Ascending aorta (tissue), 2 donors: ENCODE data around the gene ARMS2. TPM values are rescaled to one million over a fixed set of nuclear protein-coding genes. Genes with fewer than 3 reads are reported as not detected.

Source experiments
- DNase-seq, 2 donors: peaks; one replicate each; pipeline ENCODE4 v3.0.0-alpha.2; 2019; ENCODE audit warnings: low spot score in 2 of 2
- H3K27ac ChIP-seq, 2 donors: fragments of 200-600 bp; sonication (generic); one replicate each; pipeline ENCODE4 v1.5.1; 2016 to 2017; ENCODE audit warnings: mild to moderate bottlenecking in 1 of 2
- H3K27me3 ChIP-seq: fragments of 200-600 bp; sonication (generic); one replicate; pipeline ENCODE4 v1.5.1; 2017
- H3K36me3 ChIP-seq, 2 donors: fragments of 200-600 bp; sonication (generic); one replicate each; pipeline ENCODE4 v1.5.1; 2016
- H3K4me1 ChIP-seq, 2 donors: fragments of 200-600 bp; sonication (generic); one replicate each; pipeline ENCODE4 v1.5.1; 2016 to 2017; ENCODE audit warnings: mild to moderate bottlenecking in 1 of 2
- H3K4me3 ChIP-seq, 2 donors: fragments of 200-600 bp; sonication (generic); one replicate each; pipeline ENCODE4 v1.5.1; 2016 to 2017; ENCODE audit warnings: mild to moderate bottlenecking in 1 of 2
- H3K9me3 ChIP-seq, 2 donors: fragments of 200-600 bp; sonication (generic); one replicate each; pipeline ENCODE4 v1.5.1; 2016
- CTCF ChIP-seq, 3 experiments: fragments of 200-600 bp in 2 of 3; fragments of 450-650 bp in 1 of 3; sonication (generic) in 2 of 3; IDR thresholded peaks; one replicate each; pipeline ENCODE4 v1.5.1; 2016 to 2019; ENCODE audit warnings: antibody characterized with exemption in 3 of 3, mild to moderate bottlenecking in 1 of 3, moderate library complexity in 1 of 3
- intact Hi-C: fragments of 100-400 bp; cut with DNase I; formaldehyde crosslinking; loops from one replicate; pipeline ENCODE4 v1.15.1; 2023
- total RNA-seq: library from RNA; depleted of rRNA; stranded (reverse); fragments of >200 nt; gene quantifications from one replicate; pipeline ENCODE4 v1.1.0, GENCODE V29; 2016

The ARMS2 gene
- total RNA-seq, 1 donor from 2014 or later, result not detected

- Histone ChIP-seq H3K36me3 (no peaks in the 10 kb centered on the region), H3K4me1 (peaks cover 0 to 2% of the 10 kb centered on the region in 2 donors), H3K9me3 (no peaks in the 10 kb centered on the region), H3K27ac (no peak overlapping the region), H3K27me3 (no peaks in the 10 kb centered on the region), H3K4me3 (no peak overlapping the region)
- intact Hi-C loops, result no loop called here
- DNase-seq, result no peak
- TF ChIP-seq CTCF (IDR thresholded peaks at IDR 0.05), result no peak
Observed at GRCh38 chr10:122445469-122445868, 9.0 kb upstream of the ARMS2 start.

- H3K9me3 ChIP-seq, result no peaks in the 10 kb centered on the region
- H3K27ac ChIP-seq, result no peak overlapping the region
- H3K27me3 ChIP-seq, result no peaks in the 10 kb centered on the region
- intact Hi-C loops, result no loop called here
- no peaks in the 10 kb centered on the region for H3K36me3 ChIP-seq
- no peak for DNase-seq
- peaks cover 0 to 2% of the 10 kb centered on the region in 2 donors for H3K4me1 ChIP-seq
- TF ChIP-seq CTCF (IDR thresholded peaks at IDR 0.05), result no peak
- no peak overlapping the region for H3K4me3 ChIP-seq
Observed at GRCh38 chr10:122445904-122446303, 8.5 kb upstream of the ARMS2 start.

GRCh38 chr10:122446668-122447423, 7.6 kb upstream of the ARMS2 start:
- Histone ChIP-seq H3K4me3 (no peak overlapping the region), H3K27me3 (no peaks in the 10 kb centered on the region), H3K36me3 (no peaks in the 10 kb centered on the region), H3K4me1 (peaks cover 0 to 2% of the 10 kb centered on the region in 2 donors), H3K27ac (no peak overlapping the region), H3K9me3 (no peaks in the 10 kb centered on the region)
- intact Hi-C loops, result no loop called here
- TF ChIP-seq CTCF (IDR thresholded peaks at IDR 0.05), result no peak
- DNase-seq, result no peak

- TF ChIP-seq CTCF (IDR thresholded peaks at IDR 0.05), result no peak
- H3K27ac ChIP-seq, result no peak overlapping the region
- intact Hi-C loops, result no loop called here
- no peak for DNase-seq
- H3K4me3 ChIP-seq, result no peak overlapping the region
- H3K4me1 ChIP-seq, result peaks cover 0 to 2% of the 10 kb centered on the region in 2 donors
- H3K9me3 ChIP-seq, result no peaks in the 10 kb centered on the region
- H3K27me3 ChIP-seq, result no peaks in the 10 kb centered on the region
- no peaks in the 10 kb centered on the region for H3K36me3 ChIP-seq
Observed at GRCh38 chr10:122448600-122448999, 5.9 kb upstream of the ARMS2 start.

- peaks cover 0 to 2% of the 10 kb centered on the region in 2 donors for H3K4me1 ChIP-seq
- no peak overlapping the region for H3K27ac ChIP-seq
- H3K27me3 ChIP-seq, result no peaks in the 10 kb centered on the region
- TF ChIP-seq CTCF (IDR thresholded peaks at IDR 0.05), result no peak
- no peaks in the 10 kb centered on the region for H3K9me3 ChIP-seq
- no peak overlapping the region for H3K4me3 ChIP-seq
- intact Hi-C loops, result no loop called here
- no peaks in the 10 kb centered on the region for H3K36me3 ChIP-seq
- DNase-seq, result no peak
Observed at GRCh38 chr10:122449153-122449552, 5.3 kb upstream of the ARMS2 start.
